OCI-M1 (cell line): ENCODE data around the gene TRAPPC13.

Source experiments
- DNase-seq: peaks from one replicate; lab custom pipeline; 2025; lab: John Stamatoyannopoulos, UW

TRAPPC13 gene

GRCh38 chr5:65676056-65676455 lies 51.2 kb downstream of the TRAPPC13 start:
- peak; percentile 7 for DNase-seq

GRCh38 chr5:65682148-65682547 lies 57.3 kb downstream of the TRAPPC13 start:
- DNase-seq = no peak

GRCh38 chr5:65693121-65693520 lies 68.3 kb downstream of the TRAPPC13 start:
- no peak for DNase-seq

GRCh38 chr5:65695162-65695755 lies 70.4 kb downstream of the TRAPPC13 start:
- no peak for DNase-seq

GRCh38 chr5:65695896-65696295 lies 71.1 kb downstream of the TRAPPC13 start:
- DNase-seq = no peak

GRCh38 chr5:65696892-65697291 lies 72.1 kb downstream of the TRAPPC13 start:
- no peak for DNase-seq

GRCh38 chr5:65699338-65699737 lies 74.5 kb downstream of the TRAPPC13 start:
- no peak for DNase-seq

- no peak for DNase-seq
These were observed 77.2 kb downstream of the TRAPPC13 start for GRCh38 chr5:65702036-65702435.

GRCh38 chr5:65704621-65705239 lies 79.9 kb downstream of the TRAPPC13 start:
- no peak for DNase-seq

- DNase-seq = no peak
These were observed 82.8 kb downstream of the TRAPPC13 start for GRCh38 chr5:65707663-65708062.

- DNase-seq = no peak
These were observed 83.3 kb downstream of the TRAPPC13 start for GRCh38 chr5:65708145-65708544.
